ENCODE measurements around the gene DAPK1.

- TF ChIP-seq CTCF (IDR thresholded peaks at IDR 0.05; ENCODE audit: low read length), result no peak
- no peak for TF ChIP-seq EZH2 (IDR thresholded peaks at IDR 0.05; ENCODE audit: borderline replicate concordance, low read length)
Measured at GRCh38 chr9:87490225-87490624, 7.4 kb upstream of the DAPK1 start.

Measured in OCI-LY1 (cell line).